ENCODE measurements around the gene GRHL3.

- TF ChIP-seq FOXM1 (IDR thresholded peaks at IDR 0.05; ENCODE audit: borderline replicate concordance): no peak
- no peak for TF ChIP-seq FOXK2 (IDR thresholded peaks at IDR 0.05)
- no peak for TF ChIP-seq ZNF384 (IDR thresholded peaks at IDR 0.05)
- no peak for TF ChIP-seq FOXA1 (IDR thresholded peaks at IDR 0.05)
- no peak for TF ChIP-seq ARNT (IDR thresholded peaks at IDR 0.05)
- no peak for TF ChIP-seq SUZ12 (IDR thresholded peaks at IDR 0.05)
Measured at GRCh38 chr1:24336075-24336474, 16.9 kb downstream of the GRHL3 start.
